H9 (cell line): ENCODE measurements around the gene GAREM1. TPM values are rescaled to one million over a fixed set of nuclear protein-coding genes. Genes with fewer than 3 reads are reported as not detected.

Source experiments
- DNase-seq: peaks from one replicate; pipeline ENCODE4 v3.0.0-alpha.2; 2017
- H2AFZ ChIP-seq: one replicate; pipeline ENCODE4 v1.6.1; 2013; ENCODE audit warnings: mild to moderate bottlenecking, low read length, control low read depth, moderate library complexity
- H2AK5ac ChIP-seq: 2 replicates; pipeline ENCODE4 v1.6.1; 2013; ENCODE audit warnings: low read length, control low read depth, mixed read lengths; ENCODE audit not compliant: insufficient read length
- H2BK120ac ChIP-seq: one replicate; pipeline ENCODE4 v1.6.1; 2013; ENCODE audit warnings: low read depth, mild to moderate bottlenecking, low read length, control low read depth, inconsistent platforms; ENCODE audit not compliant: poor library complexity, severe bottlenecking
- H2BK12ac ChIP-seq: 2 replicates; pipeline ENCODE4 v1.6.1; 2013; ENCODE audit warnings: low read length, control low read depth, mixed read lengths, low read depth; ENCODE audit not compliant: insufficient read length
- H2BK15ac ChIP-seq: 2 replicates; pipeline ENCODE4 v1.6.1; 2013; ENCODE audit warnings: low read depth, low read length, control low read depth
- H2BK20ac ChIP-seq: one replicate; pipeline ENCODE4 v1.6.1; 2013; ENCODE audit warnings: low read depth, mild to moderate bottlenecking, low read length, control low read depth, inconsistent platforms; ENCODE audit not compliant: poor library complexity, severe bottlenecking
- H2BK5ac ChIP-seq: 2 replicates; pipeline ENCODE4 v1.6.1; 2013; ENCODE audit warnings: low read length, control low read depth, mixed read lengths; ENCODE audit not compliant: insufficient read length
- H3K14ac ChIP-seq: 2 replicates; pipeline ENCODE4 v1.6.1; 2013; ENCODE audit warnings: low read length, control low read depth; ENCODE audit not compliant: insufficient read depth
- H3K18ac ChIP-seq: 2 replicates; pipeline ENCODE4 v1.6.1; 2013; ENCODE audit warnings: low read depth, mild to moderate bottlenecking, mixed read lengths, low read length, control low read depth; ENCODE audit not compliant: insufficient read length
- H3K23ac ChIP-seq: 2 replicates; pipeline ENCODE4 v1.6.1; 2013; ENCODE audit warnings: low read length, control low read depth, mixed read lengths, low read depth; ENCODE audit not compliant: insufficient read length
- H3K23me2 ChIP-seq: 2 replicates; pipeline ENCODE4 v1.6.1; 2013; ENCODE audit warnings: low read depth, mild to moderate bottlenecking, mixed read lengths, low read length, control low read depth; ENCODE audit not compliant: insufficient read length, poor library complexity, severe bottlenecking
- H3K27ac ChIP-seq: 2 replicates; pipeline ENCODE4 v1.5.1; 2013; ENCODE audit warnings: low read length, control low read depth, mixed read lengths, low read depth; ENCODE audit not compliant: insufficient read length
- H3K27me3 ChIP-seq: 2 replicates; pipeline ENCODE4 v1.6.1; 2013; ENCODE audit warnings: low read length, control low read depth, inconsistent platforms; ENCODE audit not compliant: insufficient read depth
- H3K4ac ChIP-seq: 2 replicates; pipeline ENCODE4 v1.6.1; 2013; ENCODE audit warnings: low read depth, mild to moderate bottlenecking, control low read depth, inconsistent platforms, low read length, moderate library complexity
- H3K4me1 ChIP-seq: 2 replicates; pipeline ENCODE4 v1.6.1; 2013; ENCODE audit warnings: low read length, control low read depth, inconsistent platforms; ENCODE audit not compliant: insufficient read depth
- H3K4me2 ChIP-seq: 2 replicates; pipeline ENCODE4 v1.6.1; 2013; ENCODE audit warnings: low read length, control low read depth, mixed read lengths; ENCODE audit not compliant: insufficient read length, insufficient read depth
- H3K56ac ChIP-seq: 2 replicates; pipeline ENCODE4 v1.6.1; 2013; ENCODE audit warnings: low read depth, mild to moderate bottlenecking, mixed read lengths, low read length, control low read depth; ENCODE audit not compliant: insufficient read length
- H3K79me1 ChIP-seq: 2 replicates; pipeline ENCODE4 v1.6.1; 2013; ENCODE audit warnings: low read depth, mild to moderate bottlenecking, moderate library complexity, low read length, control low read depth, inconsistent platforms; ENCODE audit not compliant: insufficient read depth, poor library complexity, severe bottlenecking
- H3K79me2 ChIP-seq: 2 replicates; pipeline ENCODE4 v1.6.1; 2013; ENCODE audit warnings: low read length, control low read depth, inconsistent platforms; ENCODE audit not compliant: insufficient read depth
- H3K9ac ChIP-seq: 2 replicates; pipeline ENCODE4 v1.6.1; 2013; ENCODE audit warnings: low read length, control low read depth, mixed read lengths; ENCODE audit not compliant: insufficient read length; ENCODE audit errors: extremely low read depth
- H3K9me3 ChIP-seq: one replicate; pipeline ENCODE4 v1.6.1; 2013; ENCODE audit warnings: low read depth, low read length, inconsistent platforms; ENCODE audit not compliant: control insufficient read depth
- H3T11ph ChIP-seq: one replicate; pipeline ENCODE4 v1.6.1; 2013; ENCODE audit warnings: mild to moderate bottlenecking, low read length, control low read depth, inconsistent platforms
- H4K20me1 ChIP-seq: one replicate; pipeline ENCODE4 v1.6.1; 2013; ENCODE audit not compliant: control insufficient read depth, insufficient read length, insufficient read depth
- H4K5ac ChIP-seq: 2 replicates; pipeline ENCODE4 v1.6.1; 2013; ENCODE audit warnings: low read depth, mild to moderate bottlenecking, mixed read lengths, low read length, control low read depth; ENCODE audit not compliant: insufficient read length
- H4K8ac ChIP-seq: replicated peaks from 2 replicates; pipeline ENCODE4 v1.6.1; 2013; ENCODE audit warnings: low read length, control low read depth, mixed read lengths, low read depth; ENCODE audit not compliant: insufficient read length
- H4K91ac ChIP-seq: 2 replicates; pipeline ENCODE4 v1.6.1; 2013; ENCODE audit warnings: low read depth, mild to moderate bottlenecking, moderate library complexity, mixed read lengths, low read length, control low read depth; ENCODE audit not compliant: insufficient read length
- H3K27ac Mint-ChIP-seq, 3 experiments: 2 replicates in 2 of 3; 3 replicates in 1 of 3; pipeline ENCODE4 v1.8.0; 2020 to 2021; ENCODE audit warnings: mixed read lengths in 3 of 3, mild to moderate bottlenecking in 1 of 3, moderate library complexity in 1 of 3
- H3K27me3 Mint-ChIP-seq: 2 replicates; pipeline ENCODE4 v1.8.0; 2021; ENCODE audit warnings: low read depth, mild to moderate bottlenecking, moderate library complexity, mixed read lengths
- H3K36me3 Mint-ChIP-seq, 3 experiments: 2 replicates in 2 of 3; 3 replicates in 1 of 3; pipeline ENCODE4 v1.8.0; 2020 to 2021; ENCODE audit warnings: low read depth in 3 of 3, mixed read lengths in 3 of 3; ENCODE audit not compliant: insufficient read depth in 1 of 3
- H3K4me1 Mint-ChIP-seq, 2 experiments: 2 replicates each; pipeline ENCODE4 v1.8.0; 2020; ENCODE audit warnings: mixed read lengths in 2 of 2
- H3K4me3 Mint-ChIP-seq, 2 experiments: 2 replicates in 1 of 2; 3 replicates in 1 of 2; pipeline ENCODE4 v1.8.0; 2020 to 2021; ENCODE audit warnings: mild to moderate bottlenecking in 2 of 2, mixed read lengths in 2 of 2, moderate library complexity in 1 of 2
- H3K9me3 Mint-ChIP-seq, 2 experiments: 2 replicates in 1 of 2; 3 replicates in 1 of 2; pipeline ENCODE4 v1.8.0; 2020; ENCODE audit warnings: mild to moderate bottlenecking in 2 of 2, mixed read lengths in 2 of 2, moderate library complexity in 1 of 2
- WGBS: extraction: QIAGEN DNeasy Blood & Tissue Kit; methylation state at CpG from one replicate; pipeline ENCODE4 v1.1.7; 2013; ENCODE audit warnings: missing lambda C conversion rate, low lambda C conversion rate, mixed read lengths; ENCODE audit not compliant: insufficient read length; ENCODE audit errors: extremely low coverage; 5-methylcytosine and 5-hydroxymethylcytosine counted together
- total RNA-seq: library from RNA; stranded (reverse); gene quantifications from 2 replicates; pipeline ENCODE4 v1.2.1, GENCODE V29; 2021
- TF ChIP-seq, protein P1 (sequence below): fragments of 200-600 bp; sonication (generic); conservative IDR thresholded peaks from 3 replicates; pipeline ENCODE4 v1.8.0; 2021; ENCODE audit warnings: antibody characterized with exemption, mild to moderate bottlenecking

Gene GAREM1
- total RNA-seq, 1 experiment from 2014 or later = 4.4 TPM

DNA sequence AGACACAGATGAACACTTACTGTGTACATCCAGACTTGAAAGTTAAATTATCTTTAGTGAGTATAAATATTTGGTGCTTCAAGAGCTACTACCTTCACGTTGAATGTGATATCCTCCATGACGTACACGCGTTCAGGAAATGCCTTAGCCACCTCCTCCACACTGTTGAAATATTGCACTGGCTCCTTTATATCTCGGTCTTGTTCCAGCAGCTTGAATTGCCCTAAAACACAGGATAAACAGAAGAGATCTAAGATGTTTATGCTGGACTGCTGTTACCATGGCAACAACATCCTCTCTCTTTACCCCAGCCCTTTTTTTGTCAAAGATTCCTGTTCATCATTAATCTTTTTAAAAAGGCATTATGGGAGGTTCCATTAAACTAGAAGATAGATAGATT lies 160.6 kb downstream of the GAREM1 start:
- H2BK120ac ChIP-seq = no peak overlapping the region
- no peak overlapping the region for H3K27ac ChIP-seq
- no peak for DNase-seq
- H3K14ac ChIP-seq = no peak overlapping the region
- H3K79me1 ChIP-seq = no peaks in the 10 kb centered on the region
- H3K9me3 Mint-ChIP-seq = no peaks in the 10 kb centered on the region
- H3K4me2 ChIP-seq = no peak overlapping the region
- H2AK5ac ChIP-seq = no peak overlapping the region
- H3K23ac ChIP-seq = no peak overlapping the region
- no peak overlapping the region for H3K4me3 Mint-ChIP-seq
- peak overlapping the region in 1 of 3 experiments; percentile 32; a peak in 1 of 7 replicates for H3K27ac Mint-ChIP-seq
- H4K91ac ChIP-seq = no peak overlapping the region
- H2BK20ac ChIP-seq = no peak overlapping the region
- H3K36me3 Mint-ChIP-seq = no peaks in the 10 kb centered on the region; a peak in 1 of 7 replicates
- no peak overlapping the region for H4K8ac ChIP-seq
- H2BK12ac ChIP-seq = no peak overlapping the region
- no peak overlapping the region for H3K9ac ChIP-seq
- H3K23me2 ChIP-seq = no peaks in the 10 kb centered on the region
- H3K27me3 ChIP-seq = no peaks in the 10 kb centered on the region
- H3K4me1 Mint-ChIP-seq = peaks cover 0 to 4% of the 10 kb centered on the region in 2 experiments; a peak in 2 of 4 replicates
- H4K5ac ChIP-seq = no peak overlapping the region
- no peaks in the 10 kb centered on the region for H3K27me3 Mint-ChIP-seq
- TF ChIP-seq, protein P1, sequence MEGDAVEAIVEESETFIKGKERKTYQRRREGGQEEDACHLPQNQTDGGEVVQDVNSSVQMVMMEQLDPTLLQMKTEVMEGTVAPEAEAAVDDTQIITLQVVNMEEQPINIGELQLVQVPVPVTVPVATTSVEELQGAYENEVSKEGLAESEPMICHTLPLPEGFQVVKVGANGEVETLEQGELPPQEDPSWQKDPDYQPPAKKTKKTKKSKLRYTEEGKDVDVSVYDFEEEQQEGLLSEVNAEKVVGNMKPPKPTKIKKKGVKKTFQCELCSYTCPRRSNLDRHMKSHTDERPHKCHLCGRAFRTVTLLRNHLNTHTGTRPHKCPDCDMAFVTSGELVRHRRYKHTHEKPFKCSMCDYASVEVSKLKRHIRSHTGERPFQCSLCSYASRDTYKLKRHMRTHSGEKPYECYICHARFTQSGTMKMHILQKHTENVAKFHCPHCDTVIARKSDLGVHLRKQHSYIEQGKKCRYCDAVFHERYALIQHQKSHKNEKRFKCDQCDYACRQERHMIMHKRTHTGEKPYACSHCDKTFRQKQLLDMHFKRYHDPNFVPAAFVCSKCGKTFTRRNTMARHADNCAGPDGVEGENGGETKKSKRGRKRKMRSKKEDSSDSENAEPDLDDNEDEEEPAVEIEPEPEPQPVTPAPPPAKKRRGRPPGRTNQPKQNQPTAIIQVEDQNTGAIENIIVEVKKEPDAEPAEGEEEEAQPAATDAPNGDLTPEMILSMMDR = no peak
- H3K79me2 ChIP-seq = no peaks in the 10 kb centered on the region
- H3K4me1 ChIP-seq = no peaks in the 10 kb centered on the region
- H3K18ac ChIP-seq = no peak overlapping the region
- H3K4ac ChIP-seq = no peak overlapping the region
- no peak overlapping the region for H2AFZ ChIP-seq
- H4K20me1 ChIP-seq = no peaks in the 10 kb centered on the region
- H3T11ph ChIP-seq = no peak overlapping the region
- H2BK5ac ChIP-seq = no peak overlapping the region
- no peak overlapping the region for H2BK15ac ChIP-seq
- no CpG with 5 or more reads among the region's 5 CpGs for WGBS
- H3K9me3 ChIP-seq = no peaks in the 10 kb centered on the region
- no peak overlapping the region for H3K56ac ChIP-seq
